ENCODE measurements around the gene CIDEC.
"Not testable (repeated sequence)": the region's sequence is repeated elsewhere in the genome, so short reads cannot be mapped to it uniquely, and the experiment has no call there.

DNA sequence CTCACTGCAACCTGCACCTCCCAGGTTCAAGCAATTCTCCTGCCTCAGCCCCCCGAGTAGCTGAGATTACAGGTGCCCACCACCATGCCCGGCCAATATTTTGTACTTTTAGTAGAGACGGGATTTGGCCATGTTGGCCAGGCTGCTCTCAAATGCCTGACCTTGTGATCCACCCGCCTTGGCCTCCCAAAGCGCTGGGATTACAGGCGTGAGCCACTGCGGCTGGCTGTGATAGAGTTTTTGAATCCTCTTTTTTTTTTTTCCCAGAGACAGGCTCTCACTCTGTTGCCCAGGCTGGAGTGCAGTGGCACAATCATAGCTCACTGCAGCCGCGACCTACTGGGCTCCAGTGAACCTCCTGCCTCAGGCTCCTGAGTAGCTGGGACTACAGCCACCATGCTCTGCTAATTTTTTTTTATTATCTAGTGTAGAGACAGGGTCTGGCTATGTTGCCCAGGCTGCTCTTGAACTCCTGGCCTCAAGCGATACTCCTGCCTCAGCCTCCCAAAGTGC, 14.9 kb downstream of the CIDEC start:
- not testable (repeated sequence) for TF ChIP-seq POLR2A (IDR thresholded peaks at IDR 0.05)
- TF ChIP-seq, protein P1, sequence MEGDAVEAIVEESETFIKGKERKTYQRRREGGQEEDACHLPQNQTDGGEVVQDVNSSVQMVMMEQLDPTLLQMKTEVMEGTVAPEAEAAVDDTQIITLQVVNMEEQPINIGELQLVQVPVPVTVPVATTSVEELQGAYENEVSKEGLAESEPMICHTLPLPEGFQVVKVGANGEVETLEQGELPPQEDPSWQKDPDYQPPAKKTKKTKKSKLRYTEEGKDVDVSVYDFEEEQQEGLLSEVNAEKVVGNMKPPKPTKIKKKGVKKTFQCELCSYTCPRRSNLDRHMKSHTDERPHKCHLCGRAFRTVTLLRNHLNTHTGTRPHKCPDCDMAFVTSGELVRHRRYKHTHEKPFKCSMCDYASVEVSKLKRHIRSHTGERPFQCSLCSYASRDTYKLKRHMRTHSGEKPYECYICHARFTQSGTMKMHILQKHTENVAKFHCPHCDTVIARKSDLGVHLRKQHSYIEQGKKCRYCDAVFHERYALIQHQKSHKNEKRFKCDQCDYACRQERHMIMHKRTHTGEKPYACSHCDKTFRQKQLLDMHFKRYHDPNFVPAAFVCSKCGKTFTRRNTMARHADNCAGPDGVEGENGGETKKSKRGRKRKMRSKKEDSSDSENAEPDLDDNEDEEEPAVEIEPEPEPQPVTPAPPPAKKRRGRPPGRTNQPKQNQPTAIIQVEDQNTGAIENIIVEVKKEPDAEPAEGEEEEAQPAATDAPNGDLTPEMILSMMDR (IDR thresholded peaks at IDR 0.05), result not testable (repeated sequence)

Data from Peyer's patch (tissue), 4 donors.